ENCODE measurements around the gene CDH22. TPM values are rescaled to one million over a fixed set of nuclear protein-coding genes. Genes with fewer than 3 reads are reported as not detected.

CDH22 gene
- total RNA-seq, 1 experiment from 2014 or later: not detected

GRCh38 chr20:46171909-46172308 lies 136.4 kb downstream of the CDH22 start:
- intact Hi-C loops (cut with micrococcal nuclease; ENCODE audit: unreplicated experiment): no loop called here
- no peak for TF ChIP-seq SIN3A (IDR thresholded peaks at IDR 0.05; ENCODE audit: borderline replicate concordance, insufficient read depth, low read depth, low read length)
- TF ChIP-seq, protein P1, sequence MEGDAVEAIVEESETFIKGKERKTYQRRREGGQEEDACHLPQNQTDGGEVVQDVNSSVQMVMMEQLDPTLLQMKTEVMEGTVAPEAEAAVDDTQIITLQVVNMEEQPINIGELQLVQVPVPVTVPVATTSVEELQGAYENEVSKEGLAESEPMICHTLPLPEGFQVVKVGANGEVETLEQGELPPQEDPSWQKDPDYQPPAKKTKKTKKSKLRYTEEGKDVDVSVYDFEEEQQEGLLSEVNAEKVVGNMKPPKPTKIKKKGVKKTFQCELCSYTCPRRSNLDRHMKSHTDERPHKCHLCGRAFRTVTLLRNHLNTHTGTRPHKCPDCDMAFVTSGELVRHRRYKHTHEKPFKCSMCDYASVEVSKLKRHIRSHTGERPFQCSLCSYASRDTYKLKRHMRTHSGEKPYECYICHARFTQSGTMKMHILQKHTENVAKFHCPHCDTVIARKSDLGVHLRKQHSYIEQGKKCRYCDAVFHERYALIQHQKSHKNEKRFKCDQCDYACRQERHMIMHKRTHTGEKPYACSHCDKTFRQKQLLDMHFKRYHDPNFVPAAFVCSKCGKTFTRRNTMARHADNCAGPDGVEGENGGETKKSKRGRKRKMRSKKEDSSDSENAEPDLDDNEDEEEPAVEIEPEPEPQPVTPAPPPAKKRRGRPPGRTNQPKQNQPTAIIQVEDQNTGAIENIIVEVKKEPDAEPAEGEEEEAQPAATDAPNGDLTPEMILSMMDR (IDR thresholded peaks at IDR 0.05): no peak
- TF ChIP-seq POLR2AphosphoS5 (IDR thresholded peaks at IDR 0.05; ENCODE audit: low read depth, low read length): no peak
- TF ChIP-seq TCF7L2 (IDR thresholded peaks at IDR 0.05; ENCODE audit: low read depth, low read length): no peak
- no peak for TF ChIP-seq REST (IDR thresholded peaks at IDR 0.05; ENCODE audit: insufficient read depth in 1 of 2, low read depth in 2 of 2, low read length in 1 of 2)
- ATAC-seq (no peak), DNase-seq (ENCODE audit: low read depth, low spot score) (no peak)
- Histone ChIP-seq H3K27ac (ENCODE audit: low read length) (no peak overlapping the region), H3K27me3 (ENCODE audit: control insufficient read depth, insufficient read depth, low read length) (peaks cover 24% of the 10 kb centered on the region), H3K4me3 (ENCODE audit: low read depth in 2 of 2, low read length in 2 of 2) (no peak overlapping the region), H3K4me1 (ENCODE audit: control insufficient read depth, insufficient read depth, low read length) (no peaks in the 10 kb centered on the region), H3K9me3 (ENCODE audit: control insufficient read depth, insufficient read depth, low read depth, low read length) (no peaks in the 10 kb centered on the region), H3K36me3 (ENCODE audit: control insufficient read depth, insufficient read depth, low read length) (no peaks in the 10 kb centered on the region)
- ChIA-PET POLR2A (no interaction called here), CTCF (no interaction called here)
- no TSS peak for BruUV-seq (replicated peaks)
- in situ Hi-C loops (cut with HindIII; ENCODE audit: low pct_unique_long_range_greater_than_20kb, low sequenced_read_pairs): no loop called here

DNA sequence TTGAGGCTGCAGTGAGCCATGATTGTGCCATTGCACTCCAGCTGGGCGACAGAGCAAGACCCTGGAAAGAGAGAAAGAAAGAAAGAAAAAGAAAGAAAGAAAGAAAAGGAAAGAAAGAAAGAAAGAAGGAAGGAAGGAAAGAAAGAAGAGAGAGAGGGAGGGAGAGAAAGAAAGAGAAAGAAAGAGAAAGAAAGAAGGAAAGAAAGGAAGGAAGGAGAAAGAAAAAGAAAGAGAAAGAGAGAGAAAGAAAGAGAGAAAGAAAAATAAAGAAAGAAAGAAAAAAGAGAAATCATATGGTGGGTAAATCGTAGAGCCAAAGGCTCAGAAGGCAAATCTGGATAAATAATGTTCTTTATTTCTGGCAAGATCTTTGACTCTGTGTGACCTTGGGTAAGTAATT lies 136.8 kb downstream of the CDH22 start:
- Histone ChIP-seq H3K27ac (ENCODE audit: low read length) (no peak overlapping the region), H3K4me1 (ENCODE audit: control insufficient read depth, insufficient read depth, low read length) (no peaks in the 10 kb centered on the region), H3K9me3 (ENCODE audit: control insufficient read depth, insufficient read depth, low read depth, low read length) (no peaks in the 10 kb centered on the region), H3K36me3 (ENCODE audit: control insufficient read depth, insufficient read depth, low read length) (no peaks in the 10 kb centered on the region), H3K27me3 (ENCODE audit: control insufficient read depth, insufficient read depth, low read length) (peaks cover 24% of the 10 kb centered on the region), H3K4me3 (ENCODE audit: low read depth in 2 of 2, low read length in 2 of 2) (no peak overlapping the region)
- TF ChIP-seq SIN3A (IDR thresholded peaks at IDR 0.05; ENCODE audit: borderline replicate concordance, insufficient read depth, low read depth, low read length): no peak
- TF ChIP-seq POLR2AphosphoS5 (IDR thresholded peaks at IDR 0.05; ENCODE audit: low read depth, low read length): no peak
- TF ChIP-seq TCF7L2 (IDR thresholded peaks at IDR 0.05; ENCODE audit: low read depth, low read length): no peak
- TF ChIP-seq REST (IDR thresholded peaks at IDR 0.05; ENCODE audit: insufficient read depth in 1 of 2, low read depth in 2 of 2, low read length in 1 of 2): no peak
- TF ChIP-seq, protein P1 (IDR thresholded peaks at IDR 0.05): no peak
- POLR2A ChIA-PET: no interaction called here
- in situ Hi-C loops (cut with HindIII; ENCODE audit: low pct_unique_long_range_greater_than_20kb, low sequenced_read_pairs) (no loop called here), intact Hi-C loops (cut with micrococcal nuclease; ENCODE audit: unreplicated experiment) (no loop called here)
- DNase-seq (ENCODE audit: low read depth, low spot score) (no peak), ATAC-seq (no peak)
- no TSS peak for BruUV-seq (replicated peaks)
- CTCF ChIA-PET: no interaction called here
